HTR-8/SVneo (cell line): ENCODE data around the gene PITPNM2.

Experiments used
- DNase-seq: peaks from one replicate; pipeline ENCODE4 v3.0.0; 2011; ENCODE audit warnings: low spot score, mixed read lengths; ENCODE audit not compliant: insufficient read length
- FAIRE-seq: peaks from 2 replicates; lab custom pipeline; 2011; peaks lifted over from hg19 to GRCh38; lab: Jason Lieb, UNC

Gene PITPNM2

DNA sequence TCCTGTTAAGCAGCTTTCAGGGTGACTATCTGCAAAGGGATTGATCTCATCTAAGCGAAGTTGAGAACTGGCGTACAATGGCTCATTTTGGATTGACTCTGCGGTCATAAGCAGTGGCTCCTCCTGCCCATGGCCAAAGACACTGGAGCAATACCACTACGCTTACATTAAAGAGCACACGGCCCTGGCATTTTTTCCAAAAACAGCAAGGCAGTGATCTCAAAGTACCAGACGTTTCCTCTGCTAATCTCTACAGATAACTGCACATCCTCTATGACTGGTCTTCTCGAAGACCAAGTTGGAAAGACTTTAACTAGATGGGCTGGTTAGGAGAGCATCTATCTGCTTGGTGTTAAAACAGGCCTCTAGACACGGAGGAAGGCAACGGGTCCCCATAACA is 2.7 kb downstream of the PITPNM2 start:
- FAIRE-seq, result no peak

DNA sequence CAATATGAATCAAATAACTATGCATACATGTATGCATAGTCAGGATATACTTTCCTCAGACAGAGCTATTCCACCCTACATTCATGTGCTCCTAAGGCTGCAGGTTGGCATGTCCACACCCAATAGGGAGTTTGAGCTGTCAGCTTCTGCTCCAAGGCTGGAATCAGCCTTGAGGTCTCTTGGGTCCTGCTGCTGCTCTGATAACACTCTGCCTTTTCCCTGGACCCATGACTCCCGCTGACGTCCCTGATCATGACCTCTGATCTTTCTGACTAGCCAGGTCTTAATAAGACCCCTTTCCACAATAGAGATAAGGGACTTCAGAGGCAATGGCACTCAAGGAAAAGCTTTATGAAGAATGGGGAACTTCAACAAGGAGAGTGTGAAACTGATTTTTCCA is 5.7 kb downstream of the PITPNM2 start:
- DNase-seq (no peak), FAIRE-seq (no peak)

More for the DNA sequence above, 2.7 kb downstream of the PITPNM2 start:
- DNase-seq, result no peak

DNA sequence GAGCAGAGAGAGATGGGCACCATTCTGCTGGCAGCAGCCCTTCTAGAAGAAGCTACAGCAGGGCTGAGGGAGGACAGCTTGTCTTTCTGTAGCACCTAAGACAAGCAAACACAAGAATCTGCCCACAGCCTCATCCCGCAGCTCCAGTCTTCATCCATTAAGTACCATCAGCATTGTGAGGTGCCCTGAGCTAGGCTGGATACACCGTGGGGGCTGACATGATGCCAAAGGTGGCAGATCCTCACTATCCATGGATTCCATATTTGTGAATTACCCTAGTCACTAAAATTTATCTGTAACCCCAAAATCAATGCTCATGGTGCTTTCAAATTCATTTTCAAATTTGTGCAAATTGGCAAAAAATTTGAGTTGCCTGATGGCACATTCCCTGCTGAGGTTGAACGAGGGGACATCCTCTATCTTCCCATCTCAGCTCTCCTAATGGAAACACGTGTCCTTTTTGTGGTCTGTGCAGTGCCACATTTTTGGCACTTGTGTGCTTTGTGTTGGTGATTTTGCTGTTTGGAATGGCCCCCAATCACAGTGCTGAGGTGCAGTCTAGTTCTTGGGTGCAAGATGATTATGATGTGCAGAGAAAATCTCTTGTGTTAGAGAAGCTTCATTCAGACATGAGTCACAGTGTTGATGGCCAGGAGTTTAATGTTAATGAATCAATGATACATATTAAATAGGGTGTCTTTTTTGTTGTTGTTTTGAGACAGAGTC is 7.0 kb downstream of the PITPNM2 start:
- FAIRE-seq, result no peak

DNA sequence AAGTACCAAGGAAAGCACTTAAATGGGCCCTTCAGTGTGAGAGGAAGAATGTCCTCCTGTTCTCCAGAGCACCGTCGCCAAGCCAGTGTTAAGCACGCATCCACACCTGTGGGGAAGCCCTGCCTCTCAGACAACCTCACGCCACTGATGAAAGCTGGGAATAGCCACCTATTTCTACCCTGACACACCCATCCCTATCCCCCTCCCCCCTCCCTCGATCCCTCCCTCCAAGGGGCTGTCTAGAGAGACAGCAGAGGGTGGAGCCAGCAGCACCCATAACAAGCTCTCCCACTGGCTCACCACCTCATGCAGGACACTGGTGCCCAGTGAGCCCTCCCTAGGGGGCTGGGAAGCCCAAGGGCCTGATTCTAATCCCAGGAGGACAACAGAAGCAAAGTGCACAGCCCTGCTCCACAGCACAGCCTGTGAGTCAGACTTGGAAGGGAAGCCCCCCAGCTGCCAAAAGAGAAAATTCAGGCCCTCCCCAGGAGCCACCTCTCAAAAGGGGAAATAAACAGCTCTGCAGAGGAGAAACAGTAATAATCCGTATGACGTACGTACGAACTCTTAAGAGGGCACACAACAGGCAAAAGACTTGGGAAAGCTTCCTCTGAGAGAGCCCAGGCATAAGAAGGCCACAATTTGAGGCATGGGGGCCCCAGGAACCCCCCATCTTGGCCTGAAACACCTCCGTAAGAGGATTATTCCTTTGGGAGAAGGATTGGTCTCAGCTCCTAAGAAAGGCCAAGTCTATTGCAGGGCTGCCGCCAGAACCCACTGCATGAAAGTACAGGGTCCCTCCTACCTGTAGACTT is 7.8 kb downstream of the PITPNM2 start:
- DNase-seq (no peak), FAIRE-seq (no peak)

More for the DNA sequence above, 7.0 kb downstream of the PITPNM2 start:
- DNase-seq, result no peak

DNA sequence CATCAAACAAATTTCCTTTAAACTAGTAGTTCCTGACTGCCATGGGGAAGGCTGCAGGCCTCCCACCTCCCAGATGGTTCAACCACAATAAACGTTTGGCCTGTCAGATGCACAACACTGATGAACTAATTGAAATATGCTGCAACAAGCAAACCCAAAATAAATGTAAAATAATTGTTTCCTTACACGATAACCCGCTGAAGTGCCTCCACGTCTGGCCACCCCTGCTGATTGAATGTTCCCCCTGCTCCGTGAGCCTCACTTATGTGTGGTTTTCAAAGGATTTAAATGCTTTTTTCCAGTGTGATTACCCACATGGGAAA is 8.4 kb downstream of the PITPNM2 start:
- DNase-seq, result no peak
- FAIRE-seq, result no peak

DNA sequence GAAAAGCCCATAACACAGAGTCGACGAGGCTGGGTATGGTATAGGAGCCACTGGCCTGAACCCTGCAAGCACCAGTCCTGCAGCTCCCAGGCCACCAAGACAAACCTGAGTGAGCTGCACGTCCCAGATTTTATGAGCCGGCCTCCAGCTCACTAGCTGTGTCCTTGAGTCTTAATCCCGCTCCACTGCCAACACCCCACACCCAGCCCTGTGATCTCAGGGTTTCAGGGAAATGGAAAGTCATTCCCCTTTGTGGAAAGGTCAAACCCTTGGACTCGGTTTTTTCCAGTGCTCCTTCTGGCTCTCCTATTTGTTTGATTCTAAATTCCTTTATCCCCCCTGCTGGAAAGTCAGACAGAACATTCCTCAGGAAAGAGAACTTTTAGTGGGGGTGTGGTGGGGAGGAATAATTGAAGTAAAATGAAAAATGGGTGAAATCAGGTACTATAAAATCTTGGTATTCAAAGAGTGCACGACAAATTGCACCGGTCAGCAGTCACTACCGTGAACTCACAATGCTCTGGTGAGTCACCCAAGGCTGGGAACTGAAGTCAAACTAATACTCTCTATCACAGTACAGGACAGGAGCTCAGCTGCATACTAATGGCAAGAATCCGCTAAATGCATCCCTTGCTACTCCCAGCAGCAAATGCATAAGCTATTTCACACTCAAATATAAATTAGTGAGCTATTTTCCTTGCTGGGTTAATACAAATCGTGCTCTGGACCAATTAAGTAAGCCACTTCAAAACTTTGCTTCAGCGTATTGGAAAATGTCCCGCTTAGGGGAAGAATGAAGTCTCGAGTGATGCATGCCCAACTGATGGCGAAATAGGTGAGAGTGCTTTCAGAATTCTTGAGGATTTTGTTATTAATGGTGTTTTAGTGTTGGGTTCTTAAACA is 9.0 kb downstream of the PITPNM2 start:
- no peak for FAIRE-seq
- no peak for DNase-seq

DNA sequence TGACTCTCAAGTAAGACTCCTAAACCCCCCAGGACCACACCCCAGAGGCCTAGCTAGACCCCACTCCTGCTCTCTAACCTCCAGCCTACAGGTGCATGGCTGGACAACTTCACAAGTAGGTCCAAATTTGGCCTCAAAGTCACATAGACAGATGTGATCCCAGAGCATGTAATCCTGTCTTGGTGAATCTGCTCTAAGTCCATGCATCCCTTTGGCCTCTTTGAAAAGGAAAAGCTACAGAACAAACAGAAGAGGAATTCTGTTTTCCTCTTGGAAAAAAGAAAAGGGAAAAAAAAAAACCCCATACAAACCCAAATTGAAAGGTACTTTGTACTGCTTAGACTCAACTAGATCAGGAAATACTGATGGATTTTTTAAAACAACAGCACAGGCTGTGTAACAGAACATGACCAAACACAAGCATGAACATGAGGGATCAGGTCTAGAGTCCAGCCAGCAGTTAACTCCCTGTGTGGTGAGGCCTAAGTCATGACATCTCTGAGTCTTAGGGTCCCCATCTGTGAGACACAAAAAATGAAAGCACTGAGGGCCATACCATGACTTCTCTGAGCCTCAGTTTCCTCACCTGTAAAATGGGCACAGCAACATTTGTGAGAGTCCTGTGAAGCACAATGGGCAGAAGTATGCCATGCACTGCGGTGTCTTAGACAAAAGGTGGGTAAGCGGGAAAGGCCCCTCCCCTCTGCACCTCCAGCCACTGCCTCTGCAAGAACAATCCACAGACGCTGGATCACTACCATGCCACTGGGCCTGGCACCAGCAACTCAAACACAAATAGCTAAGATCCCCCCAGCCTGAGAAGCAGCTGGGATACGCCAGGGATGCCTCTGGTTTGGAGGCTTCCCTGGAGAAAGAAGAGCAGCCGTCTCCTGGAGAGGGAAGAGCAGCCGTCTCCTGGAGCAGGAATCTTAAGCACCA is 9.9 kb downstream of the PITPNM2 start:
- no peak for DNase-seq
- FAIRE-seq, result no peak

DNA sequence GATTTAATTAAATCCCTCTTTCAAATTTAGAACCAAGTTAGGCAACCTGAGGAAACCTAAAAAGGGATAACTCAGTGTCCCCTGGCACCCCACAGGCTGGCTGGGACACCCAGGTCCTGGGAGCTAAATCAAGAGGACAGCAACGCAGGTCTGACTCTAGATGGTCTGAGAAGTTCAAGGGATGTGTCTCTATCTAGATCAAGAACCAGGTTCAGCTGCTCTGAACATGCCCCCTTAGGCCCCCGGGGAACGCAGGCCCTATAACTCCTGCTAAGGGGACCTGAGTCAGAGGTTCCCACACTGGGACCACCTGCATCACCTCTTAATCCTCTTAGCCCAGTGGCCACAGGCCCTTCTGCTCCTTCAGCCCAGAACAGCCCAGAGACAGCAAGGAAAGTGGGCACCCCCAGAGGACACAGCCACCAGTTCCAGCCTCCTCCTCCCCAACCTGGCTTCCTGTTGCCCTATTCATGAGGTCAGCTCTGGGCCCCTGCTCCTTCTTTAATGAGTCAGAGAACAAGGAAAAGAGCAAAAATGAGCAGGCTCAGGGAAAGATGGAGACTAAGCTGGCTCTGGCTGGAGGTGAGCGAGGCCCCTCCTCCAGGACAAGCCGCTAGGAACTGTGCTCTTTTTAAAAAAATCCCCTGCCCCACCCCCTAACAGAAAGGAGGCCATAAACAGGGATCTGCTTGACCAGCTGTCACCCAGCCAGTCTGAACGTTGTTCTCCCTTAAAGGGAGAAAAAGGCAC is 10.8 kb downstream of the PITPNM2 start:
- DNase-seq, result no peak
- no peak for FAIRE-seq

DNA sequence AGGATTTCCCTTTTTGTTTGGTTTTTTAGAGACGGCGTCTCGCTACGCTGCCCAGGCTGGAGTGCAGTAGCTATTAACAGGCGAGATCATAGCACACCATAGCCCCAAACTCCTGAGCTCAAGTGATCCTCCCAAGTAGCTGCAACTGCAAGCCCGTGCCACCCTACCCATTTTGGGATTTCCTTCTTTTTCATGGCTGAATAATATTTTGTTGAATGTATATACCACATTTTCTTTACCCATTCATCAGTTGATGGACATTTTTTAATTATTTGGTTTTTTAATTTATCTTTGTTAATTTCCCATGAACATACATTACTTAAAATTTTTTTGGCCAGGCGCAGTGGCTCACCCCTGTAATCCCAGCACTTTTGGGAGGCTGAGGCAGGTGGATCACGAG is 15.2 kb downstream of the PITPNM2 start:
- DNase-seq, result no peak
- no peak for FAIRE-seq

DNA sequence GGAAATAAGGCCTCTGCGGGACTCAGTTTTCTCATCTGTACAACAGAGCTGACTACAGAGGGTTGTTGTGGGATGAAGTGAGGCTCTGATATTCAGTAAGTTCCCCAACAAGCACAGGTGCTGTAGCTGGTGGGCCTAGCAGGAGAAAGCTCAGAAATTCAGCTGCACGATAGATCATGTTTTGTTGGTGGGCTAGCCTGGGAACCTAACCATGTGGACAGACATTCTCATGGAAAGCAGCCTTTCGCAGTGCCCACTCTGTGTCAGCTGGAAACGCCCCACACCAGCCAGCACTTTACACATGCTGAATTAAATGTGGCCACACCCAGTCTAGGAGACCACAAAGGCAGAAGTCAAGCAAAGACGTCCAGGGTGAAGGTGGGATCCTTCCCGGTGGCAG is 16.1 kb downstream of the PITPNM2 start:
- DNase-seq, result no peak

DNA sequence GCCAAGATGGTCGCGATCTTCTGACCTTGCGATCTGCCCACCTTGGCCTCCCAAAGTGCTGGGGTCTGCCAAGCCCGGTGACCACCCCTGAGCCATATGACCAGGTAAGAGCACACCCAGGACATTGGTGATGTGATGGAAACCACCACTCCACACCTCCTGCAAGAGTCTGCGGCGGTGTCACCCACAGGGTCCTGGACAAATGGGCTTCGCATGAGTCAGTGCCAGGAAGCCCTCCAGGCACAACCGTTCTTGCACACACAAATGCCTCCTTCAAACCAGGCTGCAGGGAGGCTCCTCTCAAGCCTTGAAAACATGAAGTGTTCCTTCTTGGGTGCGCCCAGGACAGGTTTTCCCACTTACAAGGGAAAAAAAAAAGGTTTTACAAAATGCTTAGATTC is 16.6 kb downstream of the PITPNM2 start:
- DNase-seq, result no peak
- FAIRE-seq, result no peak

More for the DNA sequence above, 16.1 kb downstream of the PITPNM2 start:
- FAIRE-seq, result no peak

DNA sequence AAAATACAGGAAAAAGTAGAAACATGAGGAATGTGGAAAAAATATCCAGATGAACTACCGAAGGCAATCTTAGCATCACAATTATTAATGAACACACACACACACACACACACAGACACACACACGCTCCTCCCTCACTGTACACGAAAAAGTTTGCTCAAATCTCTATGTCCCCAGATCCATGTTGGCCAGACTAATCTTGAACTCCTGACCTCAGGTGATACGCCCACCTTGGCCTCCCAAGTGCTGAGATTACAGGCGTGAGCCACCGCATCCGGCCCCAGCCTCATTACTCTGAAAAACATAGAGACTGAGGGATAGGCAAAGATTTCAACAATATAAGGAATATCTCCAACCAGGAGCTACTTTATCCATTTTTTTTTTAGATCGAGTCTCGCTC is 17.2 kb downstream of the PITPNM2 start:
- FAIRE-seq (no peak), DNase-seq (no peak)

DNA sequence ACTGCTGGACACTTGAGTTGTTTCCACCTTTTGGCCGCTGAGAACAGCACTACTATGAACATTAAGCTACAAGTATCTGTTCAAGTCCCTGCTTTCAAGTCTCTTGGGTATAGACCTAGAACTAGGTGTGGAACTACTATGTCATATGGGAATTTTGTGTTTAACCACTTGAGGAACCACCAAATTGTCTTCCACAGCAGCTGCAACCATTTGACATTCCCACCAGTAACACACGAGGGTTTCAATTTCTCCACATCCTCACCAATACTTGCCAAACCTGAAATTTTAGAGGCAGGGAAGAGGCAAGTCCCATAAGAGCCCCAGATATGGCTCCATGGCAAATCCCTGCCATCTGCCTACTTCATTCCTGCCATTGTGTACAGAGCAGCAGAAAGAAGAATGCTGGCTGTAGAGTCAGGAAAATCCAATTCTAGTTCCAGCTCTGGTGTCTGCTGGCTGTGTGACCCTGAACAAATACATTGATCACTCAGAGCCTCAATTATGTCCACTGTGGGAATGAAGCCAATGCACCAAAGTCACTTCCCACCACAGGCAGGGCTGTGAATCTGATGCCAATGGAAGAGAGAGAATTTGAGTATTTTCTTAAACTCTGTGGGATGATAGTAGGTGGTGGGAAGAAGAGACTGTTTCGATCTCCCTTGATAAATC is 17.8 kb downstream of the PITPNM2 start:
- DNase-seq (no peak), FAIRE-seq (no peak)

DNA sequence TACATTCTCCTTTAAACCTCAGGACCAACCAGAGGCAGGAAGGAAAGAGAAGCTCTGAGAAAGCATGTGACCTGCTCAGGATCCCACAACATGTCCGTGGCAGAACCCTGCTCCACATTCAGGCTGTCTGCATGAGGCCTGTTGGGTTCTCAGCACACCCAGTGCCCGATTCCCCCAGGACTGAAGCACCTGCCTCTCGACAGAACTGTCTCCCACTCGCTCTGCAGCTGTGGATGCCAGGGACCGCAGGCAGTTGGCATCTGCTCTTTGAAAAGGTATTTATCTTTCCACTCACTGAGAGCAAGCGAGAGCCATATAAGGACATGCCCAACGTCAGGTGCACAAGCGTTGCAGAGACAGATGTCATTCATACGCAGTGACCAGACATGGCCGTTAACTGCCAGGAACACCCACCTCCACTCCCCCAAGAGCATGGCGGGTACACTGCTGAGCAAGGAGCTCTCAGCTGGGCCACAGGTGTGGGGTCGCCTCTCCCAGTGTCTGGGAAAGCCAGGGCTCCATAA is 18.9 kb downstream of the PITPNM2 start:
- FAIRE-seq (no peak), DNase-seq (no peak)

DNA sequence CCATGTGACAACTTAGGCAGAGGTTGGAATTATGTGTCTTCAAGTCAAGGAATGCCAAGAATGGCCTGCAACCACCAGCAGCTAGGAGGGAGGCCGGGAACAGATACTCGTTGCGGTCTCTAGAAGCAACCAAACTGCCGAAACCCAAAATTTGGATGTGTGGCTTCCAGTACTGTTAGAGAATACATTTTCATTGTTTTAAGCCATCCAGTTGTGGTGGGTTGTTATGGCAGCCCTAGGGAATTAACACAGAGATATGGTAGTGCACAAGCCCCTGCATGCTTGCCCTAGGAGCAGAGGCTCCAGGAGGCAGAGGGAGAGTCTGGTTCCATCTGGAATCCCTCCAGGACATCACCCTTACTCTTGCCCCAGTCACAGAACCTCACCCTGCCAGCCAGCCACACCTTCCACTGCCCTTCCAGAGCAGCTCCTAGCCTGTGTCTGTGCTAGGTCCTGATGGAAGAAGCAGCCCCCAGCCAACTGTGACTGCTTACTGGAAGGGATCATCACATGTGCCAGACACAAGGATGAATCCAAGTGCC is 19.5 kb downstream of the PITPNM2 start:
- DNase-seq (no peak), FAIRE-seq (no peak)

DNA sequence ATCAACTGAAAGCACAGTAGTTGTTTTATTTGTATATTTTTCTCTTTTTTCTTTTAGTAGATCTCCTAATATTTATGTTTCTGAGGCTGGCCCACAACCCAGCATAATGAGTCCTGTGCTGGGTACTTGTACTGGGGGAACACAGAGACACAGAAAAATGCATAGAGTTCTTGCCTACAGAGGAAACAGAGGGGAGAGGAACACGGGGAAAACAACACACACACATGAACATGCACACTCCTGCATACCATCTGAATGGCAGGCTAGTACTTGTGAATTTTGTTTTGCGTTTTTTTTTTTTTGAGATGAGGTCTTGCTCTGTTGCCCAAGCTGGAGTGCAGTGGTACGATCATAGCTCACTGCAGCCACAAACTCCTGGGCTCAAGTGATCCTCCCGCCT is 21.3 kb downstream of the PITPNM2 start:
- DNase-seq (no peak), FAIRE-seq (no peak)

DNA sequence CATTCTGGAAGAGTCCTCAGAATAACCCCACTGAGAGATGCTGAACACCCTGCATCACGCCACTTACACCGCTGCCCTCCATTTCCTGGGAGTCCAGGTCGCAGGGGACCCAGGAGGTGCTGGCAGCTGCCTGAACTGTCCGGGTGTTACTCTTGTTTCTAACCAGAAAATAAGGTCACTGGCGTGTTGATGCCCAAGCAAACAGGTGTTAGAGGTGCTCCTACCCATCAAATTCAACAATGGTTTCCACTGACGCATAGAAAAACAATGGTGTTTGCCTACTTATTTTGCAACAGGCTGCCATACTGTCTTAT is 23.8 kb downstream of the PITPNM2 start:
- FAIRE-seq, result no peak

More for the DNA sequence above, 23.8 kb downstream of the PITPNM2 start:
- DNase-seq, result no peak
